ENCODE results near the gene IGFL3. TPM values are rescaled to one million over a fixed set of nuclear protein-coding genes. Genes with fewer than 3 reads are reported as not detected.
A peak's percentile ranks its signal among the peaks of the same experiment; 100 is the strongest.
"Not testable (repeated sequence)": the region's sequence is repeated elsewhere in the genome, so short reads cannot be mapped to it uniquely, and the experiment has no call there.

IGFL3 gene
- total and polyA plus RNA-seq, 4 donors: not detected

GRCh38 chr19:46107371-46107770, 17.1 kb downstream of the IGFL3 start:
- Histone ChIP-seq H3K27ac (ENCODE audit: low read depth, low read length) (no peak overlapping the region), H3K4me1 (ENCODE audit: control insufficient read depth, insufficient read depth, low read length) (no peaks in the 10 kb centered on the region), H3K9me3 (ENCODE audit: control insufficient read depth, insufficient read depth, low read length) (no peaks in the 10 kb centered on the region), H3K27me3 (ENCODE audit: control insufficient read depth, insufficient read depth, low read length) (no peaks in the 10 kb centered on the region), H3K36me3 (ENCODE audit: control insufficient read depth, insufficient read depth, low read length) (no peaks in the 10 kb centered on the region), H3K4me3 (ENCODE audit: low read depth, low read length) (no peak overlapping the region)
- DNase-seq (ENCODE audit: low read depth in 4 of 6, low spot score in 6 of 6): no peak
- WGBS (ENCODE audit: insufficient coverage): 74% methylated on average over 6 of the region's 6 CpGs

GRCh38 chr19:46102333-46102732, 22.2 kb downstream of the IGFL3 start:
- not testable (repeated sequence) for H3K27me3 ChIP-seq (ENCODE audit: control insufficient read depth, insufficient read depth, low read length); H3K4me1 ChIP-seq (ENCODE audit: control insufficient read depth, insufficient read depth, low read length)
- 72% methylated on average over 6 of the region's 7 CpGs for WGBS (ENCODE audit: insufficient coverage)

GRCh38 chr19:46101293-46101692, 23.2 kb downstream of the IGFL3 start:
- no peaks in the 10 kb centered on the region for H3K36me3 ChIP-seq (ENCODE audit: control insufficient read depth, insufficient read depth, low read length)
- H3K27me3 ChIP-seq (ENCODE audit: control insufficient read depth, insufficient read depth, low read length): no peaks in the 10 kb centered on the region
- DNase-seq (ENCODE audit: low read depth in 4 of 6, low spot score in 6 of 6): no peak
- WGBS (ENCODE audit: insufficient coverage): 44% methylated on average over 6 of the region's 6 CpGs
- H3K9me3 ChIP-seq (ENCODE audit: control insufficient read depth, insufficient read depth, low read length): no peaks in the 10 kb centered on the region
- H3K4me1 ChIP-seq (ENCODE audit: control insufficient read depth, insufficient read depth, low read length): no peaks in the 10 kb centered on the region
- H3K4me3 ChIP-seq (ENCODE audit: low read depth, low read length): no peak overlapping the region
- H3K27ac ChIP-seq (ENCODE audit: low read depth, low read length): no peak overlapping the region

More at GRCh38 chr19:46102333-46102732, 22.2 kb downstream of the IGFL3 start:
- not testable (repeated sequence) for DNase-seq (ENCODE audit: low read depth in 4 of 6, low spot score in 6 of 6); H3K9me3 ChIP-seq (ENCODE audit: control insufficient read depth, insufficient read depth, low read length); H3K36me3 ChIP-seq (ENCODE audit: control insufficient read depth, insufficient read depth, low read length); H3K4me3 ChIP-seq (ENCODE audit: low read depth, low read length); H3K27ac ChIP-seq (ENCODE audit: low read depth, low read length)

GRCh38 chr19:46100344-46100743, 24.1 kb downstream of the IGFL3 start:
- WGBS (ENCODE audit: insufficient coverage): 89% methylated on average over 1 of the region's 1 CpG
- no peak for DNase-seq (ENCODE audit: low read depth in 4 of 6, low spot score in 6 of 6)
- Histone ChIP-seq H3K4me1 (ENCODE audit: control insufficient read depth, insufficient read depth, low read length) (no peaks in the 10 kb centered on the region), H3K4me3 (ENCODE audit: low read depth, low read length) (no peak overlapping the region), H3K27ac (ENCODE audit: low read depth, low read length) (no peak overlapping the region), H3K36me3 (ENCODE audit: control insufficient read depth, insufficient read depth, low read length) (no peaks in the 10 kb centered on the region), H3K9me3 (ENCODE audit: control insufficient read depth, insufficient read depth, low read length) (no peaks in the 10 kb centered on the region), H3K27me3 (ENCODE audit: control insufficient read depth, insufficient read depth, low read length) (no peaks in the 10 kb centered on the region)

GRCh38 chr19:46090444-46090843, 34.0 kb downstream of the IGFL3 start:
- 79% methylated on average over 5 of the region's 5 CpGs for WGBS (ENCODE audit: insufficient coverage)
- Histone ChIP-seq H3K9me3 (ENCODE audit: control insufficient read depth, insufficient read depth, low read length) (peaks cover 5% of the 10 kb centered on the region), H3K36me3 (ENCODE audit: control insufficient read depth, insufficient read depth, low read length) (no peaks in the 10 kb centered on the region), H3K4me3 (ENCODE audit: low read depth, low read length) (no peak overlapping the region), H3K4me1 (ENCODE audit: control insufficient read depth, insufficient read depth, low read length) (no peaks in the 10 kb centered on the region), H3K27me3 (ENCODE audit: control insufficient read depth, insufficient read depth, low read length) (no peaks in the 10 kb centered on the region), H3K27ac (ENCODE audit: low read depth, low read length) (no peak overlapping the region)
- no peak for DNase-seq (ENCODE audit: low read depth in 4 of 6, low spot score in 6 of 6)

- Histone ChIP-seq H3K27ac (ENCODE audit: low read depth, low read length) (no peak overlapping the region), H3K27me3 (ENCODE audit: control insufficient read depth, insufficient read depth, low read length) (no peaks in the 10 kb centered on the region), H3K9me3 (ENCODE audit: control insufficient read depth, insufficient read depth, low read length) (peaks cover 6% of the 10 kb centered on the region), H3K4me3 (ENCODE audit: low read depth, low read length) (no peak overlapping the region), H3K36me3 (ENCODE audit: control insufficient read depth, insufficient read depth, low read length) (no peaks in the 10 kb centered on the region), H3K4me1 (ENCODE audit: control insufficient read depth, insufficient read depth, low read length) (no peaks in the 10 kb centered on the region)
- no CpG with 5 or more reads among the region's 1 CpG for WGBS (ENCODE audit: insufficient coverage)
- DNase-seq (ENCODE audit: low read depth in 4 of 6, low spot score in 6 of 6): no peak
Measured at GRCh38 chr19:46089432-46089831, 35.1 kb downstream of the IGFL3 start.

GRCh38 chr19:46088101-46088500, 36.4 kb downstream of the IGFL3 start:
- Histone ChIP-seq H3K4me1 (ENCODE audit: control insufficient read depth, insufficient read depth, low read length) (no peaks in the 10 kb centered on the region), H3K9me3 (ENCODE audit: control insufficient read depth, insufficient read depth, low read length) (peaks cover 6% of the 10 kb centered on the region), H3K36me3 (ENCODE audit: control insufficient read depth, insufficient read depth, low read length) (no peaks in the 10 kb centered on the region), H3K27me3 (ENCODE audit: control insufficient read depth, insufficient read depth, low read length) (no peaks in the 10 kb centered on the region), H3K27ac (ENCODE audit: low read depth, low read length) (no peak overlapping the region), H3K4me3 (ENCODE audit: low read depth, low read length) (no peak overlapping the region)
- WGBS (ENCODE audit: insufficient coverage): no CpG with 5 or more reads among the region's 2 CpGs
- no peak for DNase-seq (ENCODE audit: low read depth in 4 of 6, low spot score in 6 of 6)

GRCh38 chr19:46085888-46086287, 38.6 kb downstream of the IGFL3 start:
- Histone ChIP-seq H3K4me1 (ENCODE audit: control insufficient read depth, insufficient read depth, low read length) (no peaks in the 10 kb centered on the region), H3K36me3 (ENCODE audit: control insufficient read depth, insufficient read depth, low read length) (no peaks in the 10 kb centered on the region), H3K27me3 (ENCODE audit: control insufficient read depth, insufficient read depth, low read length) (no peaks in the 10 kb centered on the region), H3K4me3 (ENCODE audit: low read depth, low read length) (no peak overlapping the region), H3K9me3 (ENCODE audit: control insufficient read depth, insufficient read depth, low read length) (peaks cover 8% of the 10 kb centered on the region), H3K27ac (ENCODE audit: low read depth, low read length) (no peak overlapping the region)
- DNase-seq (ENCODE audit: low read depth in 4 of 6, low spot score in 6 of 6): no peak
- no CpG with 5 or more reads among the region's 1 CpG for WGBS (ENCODE audit: insufficient coverage)

GRCh38 chr19:46082728-46083050, 41.8 kb downstream of the IGFL3 start:
- 38% methylated on average over 1 of the region's 2 CpGs for WGBS (ENCODE audit: insufficient coverage)
- Histone ChIP-seq H3K27ac (ENCODE audit: low read depth, low read length) (no peak overlapping the region), H3K36me3 (ENCODE audit: control insufficient read depth, insufficient read depth, low read length) (no peaks in the 10 kb centered on the region), H3K4me3 (ENCODE audit: low read depth, low read length) (no peak overlapping the region), H3K27me3 (ENCODE audit: control insufficient read depth, insufficient read depth, low read length) (peaks cover 2% of the 10 kb centered on the region), H3K4me1 (ENCODE audit: control insufficient read depth, insufficient read depth, low read length) (peaks cover 6% of the 10 kb centered on the region), H3K9me3 (ENCODE audit: control insufficient read depth, insufficient read depth, low read length) (peaks cover 18% of the 10 kb centered on the region)
- DNase-seq (ENCODE audit: low read depth in 4 of 6, low spot score in 6 of 6): no peak

GRCh38 chr19:46081928-46082727, 42.4 kb downstream of the IGFL3 start:
- no peak overlapping the region for H3K4me3 ChIP-seq (ENCODE audit: low read depth, low read length)

More at GRCh38 chr19:46081928-46082727, 42.4 kb downstream of the IGFL3 start:
- Histone ChIP-seq H3K9me3 (ENCODE audit: control insufficient read depth, insufficient read depth, low read length) (peaks cover 18% of the 10 kb centered on the region), H3K27me3 (ENCODE audit: control insufficient read depth, insufficient read depth, low read length) (peaks cover 5% of the 10 kb centered on the region), H3K27ac (ENCODE audit: low read depth, low read length) (no peak overlapping the region), H3K4me1 (ENCODE audit: control insufficient read depth, insufficient read depth, low read length) (peaks cover 10% of the 10 kb centered on the region), H3K36me3 (ENCODE audit: control insufficient read depth, insufficient read depth, low read length) (no peaks in the 10 kb centered on the region)
- DNase-seq (ENCODE audit: low read depth in 4 of 6, low spot score in 6 of 6): peak in 2 of 6 donors; percentile 50 to 57
- WGBS (ENCODE audit: insufficient coverage): 58% methylated on average over 4 of the region's 4 CpGs
